ENCODE data around the gene RNF115. TPM values are rescaled to one million over a fixed set of nuclear protein-coding genes. Genes with fewer than 3 reads are reported as not detected.

RNF115 gene
- total RNA-seq, 6 donors from 2014 or later = 10.7 to 32.0 (median 19.0) TPM

DNA sequence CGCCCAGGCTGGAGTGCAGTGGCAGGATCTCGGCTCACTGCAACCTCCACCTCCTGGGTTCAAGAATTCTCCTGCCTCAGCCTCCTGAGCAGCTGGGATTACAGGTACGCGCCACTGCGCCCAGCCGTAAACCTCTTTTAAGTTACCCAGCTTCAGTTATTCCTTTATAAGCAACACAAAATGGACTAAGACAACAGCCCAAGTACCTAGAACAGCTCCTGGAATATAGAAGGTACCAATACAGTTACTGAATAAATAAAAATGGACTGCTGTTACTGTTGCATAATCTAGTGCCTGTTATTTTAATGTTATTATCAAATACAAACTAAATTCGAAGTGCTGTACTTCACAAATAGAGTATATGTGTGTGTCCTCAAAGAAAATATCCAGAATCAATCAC is 17.1 kb downstream of the RNF115 start:
- Histone ChIP-seq H3K4me3 (no peak overlapping the region), H3K27me3 (no peaks in the 10 kb centered on the region), H3K27ac (no peak overlapping the region), H3K36me3 (no peaks in the 10 kb centered on the region), H3K4me1 (peaks cover 5 to 24% (median 11%) of the 10 kb centered on the region in 4 donors), H3K9me3 (no peaks in the 10 kb centered on the region)
- TF ChIP-seq CTCF (IDR thresholded peaks at IDR 0.05) = no peak
- TF ChIP-seq EP300 (IDR thresholded peaks at IDR 0.05) = no peak
- TF ChIP-seq POLR2AphosphoS5 (IDR thresholded peaks at IDR 0.05) = no peak
- no peak for TF ChIP-seq POLR2A (IDR thresholded peaks at IDR 0.05)
- DNase-seq = no peak
- WGBS, 2 donors = 90 to 96% methylated on average over 7 of the region's 7 CpGs
- no peak for ATAC-seq (ENCODE audit: low FRiP score in 2 of 2)

GRCh38 chr1:145806408-145806807 is 17.5 kb downstream of the RNF115 start:
- no peaks in the 10 kb centered on the region for H3K36me3 ChIP-seq
- no peak overlapping the region for H3K27ac ChIP-seq
- WGBS, 2 donors = 93 to 100% methylated on average over 4 of the region's 4 CpGs
- H3K4me1 ChIP-seq = peaks cover 5 to 24% (median 13%) of the 10 kb centered on the region in 4 donors
- TF ChIP-seq CTCF (IDR thresholded peaks at IDR 0.05) = no peak
- TF ChIP-seq POLR2AphosphoS5 (IDR thresholded peaks at IDR 0.05) = no peak
- no peak for TF ChIP-seq EP300 (IDR thresholded peaks at IDR 0.05)
- H3K9me3 ChIP-seq = no peaks in the 10 kb centered on the region
- no peak overlapping the region for H3K4me3 ChIP-seq
- DNase-seq = no peak
- no peak for ATAC-seq (ENCODE audit: low FRiP score in 2 of 2)
- H3K27me3 ChIP-seq = no peaks in the 10 kb centered on the region

GRCh38 chr1:145805057-145805456 is 18.8 kb downstream of the RNF115 start:
- ATAC-seq (ENCODE audit: low FRiP score in 2 of 2) (no peak), DNase-seq (no peak)
- Histone ChIP-seq H3K36me3 (no peaks in the 10 kb centered on the region), H3K27ac (no peak overlapping the region), H3K4me1 (peaks cover 12 to 27% (median 23%) of the 10 kb centered on the region in 4 donors), H3K27me3 (no peaks in the 10 kb centered on the region), H3K4me3 (no peak overlapping the region), H3K9me3 (no peaks in the 10 kb centered on the region)
- TF ChIP-seq POLR2AphosphoS5 (IDR thresholded peaks at IDR 0.05) (no peak), EP300 (IDR thresholded peaks at IDR 0.05) (no peak), POLR2A (IDR thresholded peaks at IDR 0.05) (no peak), CTCF (IDR thresholded peaks at IDR 0.05) (no peak)
- WGBS, 2 donors = 88 to 90% methylated on average over 1 of the region's 1 CpG

DNA sequence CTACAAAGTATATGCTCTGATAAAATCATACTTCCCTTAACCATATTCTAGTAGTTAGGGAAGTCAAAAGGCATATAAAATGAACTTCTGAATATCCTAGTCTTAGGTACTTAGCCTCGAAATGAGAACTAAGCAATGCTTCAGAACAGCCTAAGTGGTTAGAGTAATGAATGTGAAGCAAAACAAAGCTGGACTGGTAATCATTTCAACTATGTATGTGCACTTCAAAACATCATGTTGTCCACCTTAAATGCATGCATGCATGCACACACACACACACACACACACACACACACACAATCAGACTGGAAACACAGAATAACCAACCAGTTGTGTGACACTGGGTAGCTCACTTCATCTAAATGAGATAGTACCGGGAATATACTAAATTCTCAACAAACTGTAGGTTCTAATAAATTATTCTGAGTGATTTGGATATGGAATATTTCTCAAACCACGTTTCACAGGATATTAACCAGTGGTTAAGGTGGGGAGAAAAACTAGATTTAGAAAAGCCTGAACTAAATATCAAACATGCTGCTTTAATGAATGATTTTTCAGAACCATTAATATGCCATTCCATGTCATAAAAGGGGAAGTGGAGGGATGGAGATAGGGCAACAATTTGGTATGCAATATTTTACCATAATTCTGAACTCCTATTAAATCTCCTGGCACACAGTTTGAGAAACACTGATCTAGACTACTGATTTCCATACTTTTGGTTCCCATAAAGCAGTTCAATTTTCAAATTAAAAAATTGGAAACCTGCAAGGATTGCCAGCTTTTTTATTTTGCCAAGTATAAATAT is 19.5 kb downstream of the RNF115 start:
- Histone ChIP-seq H3K9me3 (no peaks in the 10 kb centered on the region), H3K4me1 (peaks cover 12 to 27% (median 23%) of the 10 kb centered on the region in 4 donors)
- TF ChIP-seq POLR2A (IDR thresholded peaks at IDR 0.05) (no peak), POLR2AphosphoS5 (IDR thresholded peaks at IDR 0.05) (no peak), CTCF (IDR thresholded peaks at IDR 0.05) (no peak), EP300 (IDR thresholded peaks at IDR 0.05) (no peak)

DNA sequence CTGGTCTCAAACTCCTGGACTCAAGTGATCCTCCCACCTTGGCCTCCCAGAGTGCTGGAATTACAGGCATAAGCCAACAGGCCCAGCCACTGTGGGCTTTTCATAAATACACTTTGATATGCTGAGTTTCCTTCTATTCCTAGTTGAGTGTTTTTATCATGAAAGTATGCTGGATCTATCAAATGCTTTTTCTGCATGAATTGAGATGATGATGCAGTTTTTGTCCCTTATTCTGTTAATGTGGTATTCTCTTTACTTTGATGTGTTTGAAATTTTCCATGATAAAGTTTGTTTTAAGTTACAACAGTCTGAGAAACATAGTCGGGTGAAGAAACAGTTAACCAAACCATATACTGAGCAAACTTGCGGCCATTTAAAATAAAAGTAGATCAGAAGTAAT is 24.1 kb downstream of the RNF115 start:
- ATAC-seq (ENCODE audit: low FRiP score in 2 of 2) = no peak
- no peak for TF ChIP-seq POLR2A (IDR thresholded peaks at IDR 0.05)
- TF ChIP-seq CTCF (IDR thresholded peaks at IDR 0.05) = no peak
- no peak for TF ChIP-seq POLR2AphosphoS5 (IDR thresholded peaks at IDR 0.05)
- TF ChIP-seq EP300 (IDR thresholded peaks at IDR 0.05) = no peak

More for the DNA sequence above, 19.5 kb downstream of the RNF115 start:
- ATAC-seq (ENCODE audit: low FRiP score in 2 of 2) (no peak), DNase-seq (no peak)
- no peak overlapping the region for H3K4me3 ChIP-seq
- H3K36me3 ChIP-seq = no peaks in the 10 kb centered on the region
- 58 to 72% methylated on average over 3 of the region's 3 CpGs for WGBS, 2 donors
- H3K27me3 ChIP-seq = no peaks in the 10 kb centered on the region
- H3K27ac ChIP-seq = no peak overlapping the region

More for the DNA sequence above, 24.1 kb downstream of the RNF115 start:
- no peak overlapping the region for H3K27ac ChIP-seq
- H3K4me3 ChIP-seq = no peak overlapping the region
- peaks cover 10 to 24% (median 21%) of the 10 kb centered on the region in 4 donors for H3K4me1 ChIP-seq
- no peaks in the 10 kb centered on the region for H3K27me3 ChIP-seq
- 86 to 90% methylated on average over 2 of the region's 2 CpGs for WGBS, 2 donors
- no peaks in the 10 kb centered on the region for H3K36me3 ChIP-seq
- no peak for DNase-seq
- H3K9me3 ChIP-seq = peaks cover 3 to 12% (median 11%) of the 10 kb centered on the region in 4 donors
